Activated CD4-positive, CD25-positive, alpha-beta regulatory T cell treated with anti-CD3 and anti-CD28 coated beads, Interleukin-2, amount 50 U/mL, for 72 hours (primary cell): ENCODE results near the gene CPD.
"Not testable (repeated sequence)": the region's sequence is repeated elsewhere in the genome, so short reads cannot be mapped to it uniquely, and the experiment has no call there.

Experiments
- DNase-seq: peaks from one replicate; pipeline ENCODE4 v3.0.0; 2021

CPD gene

DNA sequence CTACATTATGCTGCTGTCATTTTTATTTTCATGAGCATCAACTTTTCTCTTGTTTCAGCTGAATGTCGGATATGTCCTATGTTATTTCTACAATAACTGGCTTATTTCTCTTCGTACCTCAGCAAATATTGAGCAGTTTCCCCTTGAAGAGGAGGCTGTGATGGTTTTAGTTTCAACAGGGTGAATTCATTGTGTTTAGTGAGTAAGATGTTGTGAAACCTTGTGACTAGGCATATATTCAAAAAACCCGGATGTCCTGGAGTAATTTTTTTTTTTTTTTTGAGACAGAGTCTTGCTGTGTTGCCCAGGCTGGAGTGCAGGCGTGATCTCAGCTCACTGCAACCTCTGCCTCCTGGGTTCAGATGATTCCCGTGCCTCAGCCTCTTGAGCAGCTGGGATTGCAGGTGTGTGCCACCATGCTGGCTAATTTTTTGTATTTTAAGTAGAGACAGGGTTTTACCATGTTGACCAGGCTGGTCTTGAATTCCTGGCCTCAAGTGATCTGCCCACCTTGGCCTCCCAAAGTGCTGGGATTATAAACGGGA, 11.1 kb downstream of the CPD start:
- DNase-seq = no peak

DNA sequence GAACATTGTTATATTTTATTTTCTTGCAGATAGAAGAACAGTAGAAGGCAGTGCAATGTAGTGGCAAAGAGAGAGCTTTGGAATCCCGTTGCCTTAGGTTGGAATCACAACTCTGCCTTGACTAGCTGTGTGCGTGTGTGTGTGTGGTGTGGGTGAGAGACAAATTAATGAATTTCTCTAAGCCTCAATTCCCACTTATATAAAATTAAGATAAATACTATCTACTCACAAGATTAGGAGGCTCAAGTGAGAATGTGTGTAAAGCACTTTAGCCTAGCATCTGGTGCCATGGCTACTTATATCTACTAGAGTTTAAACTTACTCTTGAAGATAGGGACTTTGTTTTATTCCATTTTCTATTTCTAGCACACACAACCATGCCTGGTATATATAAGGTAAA, 12.8 kb downstream of the CPD start:
- no peak for DNase-seq

DNA sequence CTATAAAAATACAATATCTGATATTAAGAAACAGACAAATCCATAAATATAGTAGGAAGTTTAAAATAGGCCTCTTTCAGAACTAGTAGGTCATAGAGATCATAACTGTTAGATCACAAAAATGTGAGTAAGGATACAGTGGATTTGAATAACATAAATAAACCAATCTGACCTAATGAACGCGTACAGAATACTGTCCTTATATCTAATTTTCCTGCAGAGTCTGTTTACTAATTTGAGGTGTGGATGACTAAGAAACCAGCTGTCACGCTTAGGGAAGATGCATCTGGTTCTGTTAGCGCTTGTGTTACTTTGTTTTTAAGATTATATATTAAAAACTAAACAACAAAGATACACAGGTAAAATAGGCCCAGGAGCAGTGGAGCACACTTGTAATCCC, 14.8 kb downstream of the CPD start:
- no peak for DNase-seq

DNA sequence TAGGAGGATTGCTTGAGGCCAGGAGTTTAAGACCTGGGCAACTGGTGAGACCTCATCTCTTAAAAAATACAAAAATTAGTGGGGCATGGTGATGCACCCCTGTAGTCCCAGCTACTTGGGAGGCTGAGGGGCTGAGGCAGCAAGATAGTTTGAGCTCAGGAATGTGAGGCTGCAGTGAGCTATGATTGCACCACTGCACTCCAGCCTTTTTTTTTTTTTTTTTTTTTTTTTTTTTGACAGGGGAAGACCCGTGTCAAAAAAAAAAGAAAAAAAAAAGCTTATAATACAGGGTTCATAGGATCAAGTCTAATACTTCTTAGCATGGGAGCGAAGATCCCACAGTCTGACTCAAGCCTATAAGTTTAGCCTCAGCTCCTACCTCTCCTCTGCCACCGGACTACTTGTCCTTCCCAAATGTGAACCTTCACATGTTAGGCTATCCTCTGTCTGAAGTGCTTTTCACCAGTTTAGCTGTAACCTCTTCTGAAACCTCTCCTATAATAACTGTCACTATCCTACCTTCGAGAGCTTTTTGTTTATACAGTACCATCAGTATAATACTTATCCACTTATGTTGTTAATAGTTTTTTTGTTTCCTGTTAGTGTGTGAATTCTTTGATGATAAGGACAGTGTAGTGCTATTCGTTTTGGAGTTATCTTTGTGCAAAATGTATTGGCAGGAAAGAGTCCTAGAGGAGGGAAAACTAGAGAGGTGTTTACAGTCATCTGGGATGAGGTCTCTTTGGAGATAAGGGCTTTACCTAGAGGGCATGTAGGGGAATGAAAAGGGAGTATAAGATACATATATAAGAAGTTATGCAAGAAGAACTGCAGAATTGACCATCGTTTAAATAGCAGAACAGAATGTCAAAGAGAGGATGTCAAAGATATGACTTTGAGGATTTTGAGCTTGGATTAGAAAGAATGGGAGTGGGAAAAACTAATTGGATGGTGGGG, 15.5 kb downstream of the CPD start:
- no peak for DNase-seq

DNA sequence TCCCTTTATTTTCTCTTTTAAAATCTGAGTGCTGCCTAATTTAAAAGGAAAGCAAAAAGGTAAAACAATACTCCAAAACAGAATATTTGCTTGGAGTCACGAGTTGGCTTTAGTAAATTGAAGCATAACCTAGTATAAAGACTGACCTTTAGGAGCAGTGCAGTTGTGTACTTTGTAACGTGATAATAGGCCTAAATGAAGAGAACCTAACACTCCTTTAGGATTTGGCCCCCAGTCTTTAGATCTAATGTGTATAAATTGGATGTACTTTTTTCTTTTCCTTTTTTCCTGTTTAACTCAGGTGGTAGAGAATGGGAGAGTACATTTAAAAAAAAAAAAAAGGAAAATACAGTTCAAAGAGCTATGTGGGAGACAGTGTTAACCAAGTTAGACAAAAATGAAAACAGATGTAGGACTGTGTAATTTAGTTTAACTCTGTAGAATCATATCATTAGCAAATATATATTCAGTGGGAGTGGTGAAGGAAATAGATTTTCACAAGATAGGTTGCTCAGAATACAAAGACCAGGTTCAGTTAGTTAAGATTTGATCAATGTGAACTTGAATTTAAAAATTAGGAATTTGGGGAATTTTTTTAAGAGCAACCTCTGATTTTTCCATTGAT, 16.8 kb downstream of the CPD start:
- no peak for DNase-seq

DNA sequence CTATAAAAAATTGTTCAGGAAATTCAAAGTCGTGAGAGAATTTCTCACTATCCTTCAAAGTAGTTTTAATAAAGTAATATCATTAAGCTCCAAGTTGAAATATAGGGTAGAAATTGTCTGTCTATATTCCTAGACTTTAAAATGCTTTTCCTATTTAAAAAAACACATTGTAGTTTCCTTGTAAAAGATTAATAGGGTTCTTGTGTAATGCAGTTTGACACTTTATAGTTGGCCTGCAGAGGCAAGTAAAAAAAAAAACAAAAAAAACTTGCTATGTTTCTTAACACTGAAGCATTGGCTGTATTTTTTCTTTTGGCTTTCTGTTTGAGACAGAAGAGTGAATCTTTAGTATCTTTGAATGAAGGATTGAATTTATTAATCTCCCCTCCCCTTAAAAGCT, 17.4 kb downstream of the CPD start:
- no peak for DNase-seq

DNA sequence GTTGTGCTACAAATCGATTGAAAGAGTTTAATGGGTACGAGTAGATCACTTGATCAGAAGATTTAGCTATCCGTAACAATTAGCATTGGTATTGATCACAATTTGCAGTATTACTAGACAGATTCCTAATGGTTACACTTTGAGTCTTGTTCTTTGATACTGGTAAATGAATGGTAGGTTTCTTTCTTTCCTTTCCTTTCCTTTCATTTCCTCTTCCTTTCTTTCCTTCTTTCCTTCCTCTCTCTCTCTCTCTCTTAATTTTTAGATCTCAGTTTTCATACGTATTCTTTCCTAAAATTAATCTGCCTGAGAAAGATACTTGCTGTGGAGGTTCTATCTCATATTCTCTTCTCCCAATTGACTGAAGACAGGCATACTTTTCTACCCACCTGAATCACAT, 17.9 kb downstream of the CPD start:
- DNase-seq = no peak

DNA sequence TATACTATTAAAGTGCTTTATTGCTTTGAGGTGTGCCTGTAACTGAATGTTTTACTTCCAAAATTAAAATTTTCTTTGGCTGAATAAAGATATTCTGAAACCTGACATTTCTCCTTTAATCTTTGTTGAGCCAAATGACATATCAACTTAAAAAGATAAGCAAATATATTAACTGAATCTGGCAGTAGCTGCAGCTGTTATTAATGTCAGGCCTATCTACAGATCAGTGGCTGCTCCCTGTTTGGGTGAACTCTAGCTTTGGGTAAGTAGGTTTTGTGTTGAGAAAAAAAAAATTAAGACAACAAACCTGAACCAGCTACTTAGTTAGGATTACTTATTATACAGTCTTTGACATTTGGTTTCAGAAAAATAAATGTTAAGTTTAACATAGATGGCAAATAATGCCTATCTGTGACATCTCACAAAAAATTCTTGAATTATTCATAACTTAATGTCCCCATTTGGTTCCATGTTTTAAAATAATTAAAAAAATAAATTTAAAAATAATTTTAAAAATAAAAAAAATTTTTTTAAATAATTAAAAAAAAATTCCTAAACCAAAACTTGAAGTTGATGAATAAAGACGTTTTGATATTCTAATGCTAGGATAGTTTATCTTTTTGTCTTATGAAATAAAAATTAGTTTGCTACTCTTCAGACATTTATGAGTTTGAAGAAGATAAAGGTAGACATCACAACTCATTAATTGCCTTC, 19.8 kb downstream of the CPD start:
- no peak for DNase-seq

DNA sequence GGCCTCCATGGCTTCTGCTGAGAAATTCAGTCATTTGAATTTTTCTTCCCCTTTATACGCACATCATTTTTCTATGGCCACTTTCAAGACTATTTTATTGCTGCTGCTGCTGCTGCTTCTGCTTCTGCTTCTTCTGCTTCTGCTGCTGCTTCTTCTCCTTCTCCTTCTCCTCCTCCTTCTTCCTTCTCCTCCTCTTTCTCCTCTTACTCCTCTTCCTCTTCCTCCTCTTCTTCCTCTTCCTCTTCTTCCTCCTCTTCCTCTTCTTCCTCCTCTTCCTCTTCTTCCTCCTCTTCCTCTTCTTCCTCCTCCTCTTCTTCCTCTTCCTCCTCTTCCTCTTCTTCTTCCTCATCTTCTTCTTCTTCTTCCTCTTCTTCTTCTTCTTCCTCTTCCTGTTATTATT, 22.4 kb downstream of the CPD start:
- no peak for DNase-seq

DNA sequence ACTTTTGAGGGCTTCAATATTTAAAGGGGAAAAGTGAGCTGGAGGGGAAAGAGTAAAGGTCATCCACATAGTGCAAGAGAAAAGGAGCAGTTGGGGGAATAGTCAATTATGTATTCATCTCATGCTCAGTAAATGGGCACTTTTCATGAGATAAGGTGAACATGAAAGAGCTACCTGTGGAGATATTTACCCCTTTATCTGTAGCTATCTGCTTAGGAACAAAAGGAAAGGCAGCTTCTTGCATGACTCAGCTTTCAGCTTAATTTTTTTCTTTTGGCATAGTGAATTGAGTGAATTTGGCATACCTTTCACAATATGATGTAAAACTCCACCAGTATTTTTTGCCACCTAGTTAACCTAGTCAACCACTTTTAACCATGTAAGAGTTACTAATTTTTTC, 26.4 kb downstream of the CPD start:
- DNase-seq = no peak

DNA sequence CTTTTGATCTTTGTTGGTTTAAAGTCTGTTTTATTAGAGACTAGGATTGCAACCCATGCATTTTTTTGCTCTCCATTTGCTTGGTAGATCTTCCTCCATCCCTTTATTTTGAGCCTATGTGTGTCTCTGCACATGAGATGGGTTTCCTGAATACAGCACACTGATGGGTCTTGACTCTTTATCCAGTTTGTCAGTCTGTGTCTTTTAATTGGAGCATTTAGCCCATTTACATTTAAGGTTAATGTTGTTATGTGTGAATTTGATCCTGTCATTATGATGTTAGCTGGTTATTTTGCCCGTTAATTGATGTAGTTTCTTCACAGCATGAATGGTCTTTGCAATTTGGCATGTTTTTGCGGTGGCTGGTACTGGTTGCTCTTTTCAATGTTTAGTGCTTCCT, 31.9 kb downstream of the CPD start:
- not testable (repeated sequence) for DNase-seq

DNA sequence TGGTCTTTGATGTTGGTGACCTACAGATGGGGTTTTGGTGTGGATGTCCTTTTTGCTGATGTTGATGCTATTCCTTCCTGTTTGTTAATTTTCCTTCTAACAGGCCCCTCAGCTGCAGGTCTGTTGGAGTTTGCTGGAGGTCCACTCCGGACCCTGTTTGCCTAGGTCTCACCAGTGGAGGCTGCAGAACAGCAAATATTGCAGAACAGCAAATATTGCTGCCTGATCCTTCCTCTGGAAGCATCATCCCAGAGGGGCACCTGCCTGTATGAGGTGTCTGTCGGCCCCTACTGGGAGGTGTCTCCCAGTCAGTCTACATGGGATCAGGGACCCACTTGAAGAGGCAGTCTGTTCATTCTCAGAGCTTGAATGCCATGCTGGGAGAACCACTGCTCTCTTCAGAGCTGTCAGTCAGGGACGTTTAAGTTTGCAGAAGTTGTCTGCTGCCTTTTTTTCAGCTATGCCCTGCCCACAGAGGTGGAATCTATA, 33.3 kb downstream of the CPD start:
- DNase-seq = not testable (repeated sequence)

DNA sequence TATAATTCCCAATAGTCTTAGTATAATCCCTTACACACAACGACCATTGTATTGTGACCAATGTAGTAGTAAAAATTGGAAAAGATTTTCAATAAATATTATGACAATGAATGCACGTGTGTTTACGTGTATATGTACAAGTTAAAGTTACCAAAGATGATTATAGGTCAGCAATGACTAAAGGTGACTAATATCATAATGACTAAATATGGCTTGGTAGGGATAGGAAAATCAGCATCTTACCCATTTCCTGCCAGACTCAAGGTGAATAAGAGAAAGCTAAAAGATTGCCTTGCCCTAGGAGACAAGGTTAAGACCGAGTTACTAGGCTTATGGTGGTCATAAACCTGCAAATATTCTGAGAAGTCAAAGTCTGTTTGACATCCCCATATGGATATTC, 34.4 kb downstream of the CPD start:
- no peak for DNase-seq

DNA sequence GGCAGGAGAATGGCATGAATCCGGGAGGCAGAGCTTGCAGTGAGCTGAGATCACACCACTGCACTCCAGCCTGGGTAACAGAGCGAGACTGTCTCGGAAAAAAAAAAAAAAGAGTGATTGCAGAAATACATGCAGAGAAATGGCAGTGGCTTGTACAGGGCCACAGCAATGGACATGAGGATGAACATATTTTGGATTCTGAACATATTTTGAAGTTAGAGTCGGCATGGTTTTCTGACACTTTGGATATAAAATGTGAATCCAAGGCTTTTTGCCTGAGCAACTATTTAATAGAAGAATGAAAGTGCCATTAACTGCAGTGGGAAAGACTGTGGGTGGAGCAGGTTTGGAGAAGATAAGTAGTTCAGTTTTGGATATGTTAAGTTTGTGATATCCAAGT, 35.8 kb downstream of the CPD start:
- DNase-seq = no peak

DNA sequence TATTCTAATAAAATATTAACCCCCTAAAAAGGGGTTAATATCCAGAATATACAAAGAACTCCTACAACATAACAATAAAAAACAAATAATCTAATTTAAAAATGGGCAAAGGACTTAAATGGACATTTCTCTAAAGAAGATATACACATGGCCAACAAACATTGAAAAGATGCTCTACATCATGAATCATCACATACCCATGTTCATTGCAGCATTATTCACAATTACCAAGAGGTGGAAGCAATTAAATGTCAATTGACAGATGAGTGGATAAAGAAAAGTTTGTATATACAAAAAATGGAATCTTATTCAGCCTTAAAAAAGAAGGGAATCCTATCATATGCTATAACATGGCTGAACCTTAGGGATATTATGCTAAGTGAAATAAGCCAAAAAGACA, 36.8 kb downstream of the CPD start:
- DNase-seq = no peak

DNA sequence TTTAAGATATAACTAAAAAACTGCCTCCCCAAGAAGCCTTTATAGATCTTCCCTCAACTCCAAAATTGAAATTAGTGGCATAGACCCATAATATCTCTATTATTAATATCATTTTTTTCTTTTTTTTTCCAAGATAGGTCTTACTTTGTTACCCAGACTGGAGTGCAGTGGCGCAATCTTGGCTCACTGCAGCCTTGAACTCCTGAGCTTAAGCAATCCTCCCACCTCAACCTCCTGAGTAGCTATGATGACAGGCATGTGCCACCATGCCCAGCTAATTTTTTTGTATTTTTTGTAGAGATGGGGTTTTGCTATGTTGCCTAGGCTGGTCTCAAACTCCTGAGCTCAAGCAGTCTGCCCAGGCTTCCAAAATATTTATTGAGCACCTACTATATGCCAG, 39.3 kb downstream of the CPD start:
- DNase-seq = not testable (repeated sequence)

DNA sequence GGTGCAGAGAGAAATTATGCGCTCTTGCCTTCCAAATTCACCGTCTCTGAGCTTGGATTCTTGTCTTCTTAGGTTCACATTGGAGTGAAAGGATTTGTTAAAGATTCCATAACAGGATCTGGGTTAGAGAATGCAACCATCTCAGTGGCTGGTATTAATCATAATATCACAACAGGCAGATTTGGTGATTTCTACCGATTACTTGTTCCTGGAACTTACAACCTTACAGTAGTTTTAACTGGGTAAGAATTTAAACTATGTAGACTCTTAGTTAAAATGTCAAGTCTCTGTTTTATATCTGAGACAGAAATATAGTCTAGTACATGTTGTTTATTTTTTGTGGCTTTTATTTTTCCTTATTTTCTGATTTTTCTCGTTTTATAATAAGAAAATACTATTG, 42.9 kb downstream of the CPD start:
- DNase-seq = no peak

DNA sequence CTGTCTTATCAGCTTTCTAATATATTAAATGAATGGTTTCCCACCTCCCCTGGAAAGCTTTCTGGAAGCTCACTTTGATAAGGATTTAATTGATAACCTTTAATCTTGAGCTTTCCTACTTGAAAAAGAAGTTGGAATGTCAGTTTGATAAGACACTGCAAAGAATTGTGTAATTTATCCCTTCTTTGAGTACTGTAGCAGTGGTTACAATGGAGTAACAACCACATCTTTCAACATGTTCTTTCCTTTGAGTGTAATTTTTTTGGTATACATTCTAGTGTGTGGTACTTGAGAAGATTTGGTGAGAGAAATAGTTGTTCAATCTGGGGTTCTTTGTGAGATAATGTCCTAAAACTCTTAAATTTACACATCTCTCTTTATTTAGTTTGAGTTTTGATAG, 43.4 kb downstream of the CPD start:
- no peak for DNase-seq

DNA sequence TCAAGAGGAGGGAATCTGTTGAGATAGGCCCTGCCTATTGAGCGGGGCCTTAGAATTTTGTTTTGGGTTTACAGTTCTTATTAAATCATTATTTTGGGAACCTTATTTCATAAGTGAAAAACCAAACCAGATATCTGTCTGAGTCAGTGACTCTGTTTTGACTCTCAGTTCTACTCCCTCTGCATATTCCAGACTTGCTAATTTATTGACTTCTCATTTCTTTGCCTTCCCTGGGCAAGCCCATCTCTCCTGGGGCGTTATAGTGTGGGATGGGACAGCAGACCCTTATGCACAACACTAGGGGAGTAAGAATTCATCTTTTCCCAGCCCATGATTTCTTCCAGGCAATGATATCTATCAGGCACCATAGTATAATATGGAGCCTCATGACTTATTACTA, 45.7 kb downstream of the CPD start:
- no peak for DNase-seq

DNA sequence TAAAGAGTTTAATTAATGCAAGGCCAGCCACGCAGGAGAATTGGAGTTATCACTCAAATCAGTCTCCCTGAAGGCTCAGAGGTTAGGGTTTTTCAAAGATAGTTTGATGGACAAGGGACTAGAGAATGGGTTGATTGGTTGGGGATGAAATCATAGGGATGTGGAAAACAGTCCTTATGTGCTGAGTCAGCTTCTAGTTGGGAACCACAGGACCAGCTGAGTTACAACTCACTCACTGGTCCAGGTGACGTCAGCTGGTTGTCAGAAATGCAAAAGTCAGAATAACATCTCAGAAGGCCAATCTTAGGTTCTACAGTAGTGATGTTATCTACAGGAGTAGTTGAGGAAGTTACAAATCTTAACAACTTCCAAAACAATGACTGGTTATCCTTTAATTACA, 47.6 kb downstream of the CPD start:
- no peak for DNase-seq

DNA sequence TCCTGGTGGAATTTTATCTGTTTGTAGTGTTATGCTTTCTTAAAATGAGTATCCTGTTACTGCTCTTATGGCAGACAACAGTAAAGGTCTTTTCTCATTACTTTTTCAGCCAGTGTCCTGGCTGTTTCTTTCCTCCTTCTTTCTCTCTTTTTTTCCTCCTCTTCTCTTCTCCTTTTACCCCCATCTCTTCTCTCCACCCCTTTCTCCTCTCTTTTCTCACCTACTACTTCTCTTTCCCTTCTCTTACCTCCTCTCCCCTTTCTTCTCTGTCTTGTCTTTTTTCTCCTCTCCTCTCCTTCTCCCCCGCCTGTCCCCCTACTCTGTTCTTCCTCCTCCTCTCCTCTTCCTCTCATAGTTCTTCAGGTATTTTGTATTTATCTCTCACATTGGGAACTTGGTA, 48.9 kb downstream of the CPD start:
- no peak for DNase-seq

DNA sequence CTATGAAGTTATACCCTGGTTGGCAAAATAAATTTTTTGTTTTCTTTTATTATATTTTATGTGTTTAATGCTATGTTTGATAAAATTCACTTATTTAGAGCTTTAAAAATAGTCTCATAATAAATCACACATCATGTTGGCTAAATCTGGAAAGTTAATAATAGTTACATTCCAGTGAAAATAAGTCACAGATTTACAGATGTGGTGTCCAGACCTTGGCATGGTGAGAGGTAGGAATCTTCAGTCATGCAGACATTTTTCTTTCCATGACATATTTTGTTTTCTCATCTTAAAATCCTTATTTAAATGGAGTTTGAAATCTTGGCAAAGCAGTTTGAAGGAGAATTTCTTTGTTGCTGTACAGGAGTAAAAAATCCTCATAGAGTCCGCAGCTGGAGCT, 50.4 kb downstream of the CPD start:
- no peak for DNase-seq

DNA sequence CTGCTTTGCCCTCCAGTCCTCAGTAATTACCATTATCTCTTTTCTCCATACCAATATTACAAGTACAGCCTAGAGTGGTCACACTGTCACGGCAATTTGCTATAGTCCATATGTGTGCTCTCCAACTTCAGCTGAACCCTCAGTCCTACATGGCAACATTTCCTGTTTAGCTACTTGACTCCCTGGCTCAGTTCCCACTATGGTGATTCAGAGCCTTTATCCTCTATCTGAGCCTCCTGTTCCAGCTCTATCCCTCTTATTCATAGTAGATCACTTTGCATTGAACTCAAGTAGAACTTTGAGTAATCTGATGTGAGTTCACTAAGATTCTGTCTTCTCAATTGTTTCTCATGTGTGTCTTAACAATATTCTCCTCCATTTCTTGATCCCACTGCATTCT, 54.8 kb downstream of the CPD start:
- no peak for DNase-seq

DNA sequence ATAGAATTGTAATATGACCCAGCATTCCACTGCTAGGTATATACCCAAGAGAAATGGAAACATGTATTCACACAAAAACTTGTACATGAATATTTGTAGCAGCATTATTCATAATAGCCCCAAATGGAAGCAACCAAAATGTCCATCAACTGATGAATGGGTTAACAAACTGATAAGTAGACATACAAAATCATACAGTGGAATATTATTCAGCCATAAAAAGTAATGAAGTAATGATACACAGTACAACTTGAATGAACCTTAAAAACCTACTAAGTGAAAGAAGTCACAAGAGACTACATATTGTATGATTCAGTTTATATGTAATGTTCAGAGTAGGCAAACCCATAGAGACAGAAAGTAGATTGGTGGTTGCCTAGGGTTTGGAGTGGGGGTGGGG, 58.0 kb downstream of the CPD start:
- DNase-seq = no peak
